HEK293 (cell line): ENCODE measurements around the gene OSTM1.

ENCODE experiments used
- GFI1B ChIP-seq: fragments of 450-650 bp; formaldehyde crosslinking; IDR thresholded peaks from 2 replicates; pipeline ENCODE4 v1.5.1; 2016; ENCODE audit warnings: missing biosample characterization, missing genetic modification characterization
- GLIS1 ChIP-seq: fragments of 450-650 bp; formaldehyde crosslinking; IDR thresholded peaks from 2 replicates; pipeline ENCODE4 v1.5.1; 2016; ENCODE audit warnings: missing biosample characterization, missing genetic modification characterization
- GLIS2 ChIP-seq: fragments of 450-650 bp; formaldehyde crosslinking; IDR thresholded peaks from 2 replicates; pipeline ENCODE4 v1.5.1; 2016; ENCODE audit warnings: missing biosample characterization, missing genetic modification characterization
- HOXC10 ChIP-seq: sonication (generic); formaldehyde crosslinking; IDR thresholded peaks from 2 replicates; pipeline ENCODE4 v1.8.1; 2023; ENCODE audit warnings: mild to moderate bottlenecking, missing genetic modification reagents
- HOXD13 ChIP-seq: sonication (generic); formaldehyde crosslinking; IDR thresholded peaks from 2 replicates; pipeline ENCODE4 v1.8.0; 2022; ENCODE audit warnings: missing genetic modification reagents, borderline replicate concordance
- PATZ1 ChIP-seq: fragments of 450-650 bp; formaldehyde crosslinking; IDR thresholded peaks from 2 replicates; pipeline ENCODE4 v1.5.1; 2016; ENCODE audit warnings: missing biosample characterization, missing genetic modification characterization
- REST ChIP-seq: fragments of 450-650 bp; formaldehyde crosslinking; IDR thresholded peaks from 2 replicates; pipeline ENCODE4 v1.5.1; 2016; ENCODE audit warnings: missing biosample characterization, missing genetic modification characterization
- SETDB1 ChIP-seq: IDR thresholded peaks from one replicate; pipeline ENCODE4 v1.6.1; 2017; ENCODE audit warnings: mild to moderate bottlenecking, low read length, moderate library complexity, mixed read lengths; ENCODE audit not compliant: insufficient read length
- ZBTB48 ChIP-seq: fragments of 450-650 bp; formaldehyde crosslinking; IDR thresholded peaks from 2 replicates; pipeline ENCODE4 v1.5.1; 2016; ENCODE audit warnings: missing biosample characterization, missing genetic modification characterization
- ZBTB6 ChIP-seq: fragments of 450-650 bp; formaldehyde crosslinking; IDR thresholded peaks from 2 replicates; pipeline ENCODE4 v1.5.1; 2017; ENCODE audit warnings: missing biosample characterization, missing genetic modification characterization
- ZFHX2 ChIP-seq: fragments of 450-650 bp; formaldehyde crosslinking; conservative IDR thresholded peaks from 2 replicates; pipeline ENCODE4 v1.5.1; 2016; ENCODE audit warnings: missing biosample characterization, missing genetic modification characterization
- ZNF175 ChIP-seq: fragments of 450-650 bp; formaldehyde crosslinking; IDR thresholded peaks from 2 replicates; pipeline ENCODE4 v1.5.1; 2016; ENCODE audit warnings: missing biosample characterization, missing genetic modification characterization
- ZNF202 ChIP-seq: fragments of 450-650 bp; formaldehyde crosslinking; IDR thresholded peaks from 2 replicates; pipeline ENCODE4 v1.5.1; 2016; ENCODE audit warnings: missing biosample characterization, missing genetic modification characterization, borderline replicate concordance
- ZNF324 ChIP-seq: fragments of 450-650 bp; formaldehyde crosslinking; IDR thresholded peaks from 2 replicates; pipeline ENCODE4 v1.5.1; 2016; ENCODE audit warnings: missing biosample characterization, missing genetic modification characterization
- ZNF335 ChIP-seq: fragments of 450-650 bp; formaldehyde crosslinking; conservative IDR thresholded peaks from 2 replicates; pipeline ENCODE4 v1.5.1; 2016; ENCODE audit warnings: missing biosample characterization, missing genetic modification characterization
- ZNF513 ChIP-seq: fragments of 450-650 bp; IDR thresholded peaks from 2 replicates; pipeline ENCODE4 v1.5.1; 2018; ENCODE audit warnings: missing biosample characterization, missing genetic modification characterization
- ZNF529 ChIP-seq: fragments of 450-650 bp; formaldehyde crosslinking; IDR thresholded peaks from 2 replicates; pipeline ENCODE4 v1.5.1; 2017; ENCODE audit warnings: missing genetic modification characterization, missing biosample characterization; ENCODE audit not compliant: insufficient replicate concordance
- ZNF549 ChIP-seq: fragments of 450-650 bp; IDR thresholded peaks from 2 replicates; pipeline ENCODE4 v1.5.1; 2018; ENCODE audit warnings: missing biosample characterization, missing genetic modification characterization, mild to moderate bottlenecking, inconsistent platforms, moderate library complexity
- ZNF626 ChIP-seq: fragments of 450-650 bp; sonication (Bioruptor Pico); formaldehyde crosslinking; IDR thresholded peaks from 2 replicates; pipeline ENCODE4 v1.5.1; 2018; ENCODE audit warnings: missing biosample characterization, missing genetic modification characterization, inconsistent platforms
- ZNF629 ChIP-seq: fragments of 450-650 bp; formaldehyde crosslinking; IDR thresholded peaks from 2 replicates; pipeline ENCODE4 v1.5.1; 2017; ENCODE audit warnings: missing biosample characterization, missing genetic modification characterization
- ZNF776 ChIP-seq: fragments of 450-650 bp; formaldehyde crosslinking; IDR thresholded peaks from 2 replicates; pipeline ENCODE4 v1.5.0; 2017; ENCODE audit warnings: missing biosample characterization, missing genetic modification characterization, borderline replicate concordance
- ZNF777 ChIP-seq: fragments of 450-650 bp; formaldehyde crosslinking; IDR thresholded peaks from 2 replicates; pipeline ENCODE4 v1.5.1; 2017; ENCODE audit warnings: missing biosample characterization, missing genetic modification characterization, borderline replicate concordance
- ZNF791 ChIP-seq: fragments of 450-650 bp; formaldehyde crosslinking; IDR thresholded peaks from 2 replicates; pipeline ENCODE4 v1.5.1; 2016; ENCODE audit warnings: missing biosample characterization, missing genetic modification characterization
- ZNF843 ChIP-seq: fragments of 450-650 bp; formaldehyde crosslinking; IDR thresholded peaks from 2 replicates; pipeline ENCODE4 v1.5.1; 2016; ENCODE audit warnings: missing biosample characterization, missing genetic modification characterization
- TF ChIP-seq, protein P1 (sequence below): fragments of 450-650 bp; formaldehyde crosslinking; IDR thresholded peaks from 2 replicates; pipeline ENCODE4 v1.5.1; 2017; ENCODE audit warnings: missing biosample characterization, missing genetic modification characterization
- TF ChIP-seq, protein P2 (sequence below): fragments of 450-650 bp; formaldehyde crosslinking; IDR thresholded peaks from 2 replicates; pipeline ENCODE4 v1.5.1; 2016; ENCODE audit warnings: missing biosample characterization, missing genetic modification characterization
- TF ChIP-seq, protein P3 (sequence below): fragments of 450-650 bp; formaldehyde crosslinking; IDR thresholded peaks from 2 replicates; pipeline ENCODE4; 2016; ENCODE audit warnings: missing biosample characterization, missing genetic modification characterization

Gene OSTM1

GRCh38 chr6:108074359-108075144, at the start of gene OSTM1 (continued):
- no peak for TF ChIP-seq ZNF513 (tag by site-specific recombination)
- TF ChIP-seq HOXC10 = peak; percentile 92; the same call in 1 of the 2 replicates
- TF ChIP-seq, protein P1, sequence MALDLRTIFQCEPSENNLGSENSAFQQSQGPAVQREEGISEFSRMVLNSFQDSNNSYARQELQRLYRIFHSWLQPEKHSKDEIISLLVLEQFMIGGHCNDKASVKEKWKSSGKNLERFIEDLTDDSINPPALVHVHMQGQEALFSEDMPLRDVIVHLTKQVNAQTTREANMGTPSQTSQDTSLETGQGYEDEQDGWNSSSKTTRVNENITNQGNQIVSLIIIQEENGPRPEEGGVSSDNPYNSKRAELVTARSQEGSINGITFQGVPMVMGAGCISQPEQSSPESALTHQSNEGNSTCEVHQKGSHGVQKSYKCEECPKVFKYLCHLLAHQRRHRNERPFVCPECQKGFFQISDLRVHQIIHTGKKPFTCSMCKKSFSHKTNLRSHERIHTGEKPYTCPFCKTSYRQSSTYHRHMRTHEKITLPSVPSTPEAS = no peak
- TF ChIP-seq SETDB1 = no peak
- TF ChIP-seq ZNF175 (tag by site-specific recombination) = no peak
- peak; percentile 94 for TF ChIP-seq GLIS2 (tag by site-specific recombination)
- TF ChIP-seq REST (tag by site-specific recombination) = peak; percentile 91
- TF ChIP-seq ZNF791 (tag by site-specific recombination) = no peak; the same call in 1 of the 2 replicates
- no peak for TF ChIP-seq ZNF529 (tag by site-specific recombination)
- no peak for TF ChIP-seq GFI1B (tag by site-specific recombination)
- peak; percentile 65 for TF ChIP-seq ZFHX2 (tag by site-specific recombination)
- TF ChIP-seq ZNF626 (tag by site-specific recombination) = no peak
- no peak for TF ChIP-seq ZNF324 (tag by site-specific recombination)
- TF ChIP-seq ZNF335 (tag by site-specific recombination) = peak; percentile 79
- no peak for TF ChIP-seq ZNF549 (tag by site-specific recombination)
- TF ChIP-seq ZBTB6 = peak; percentile 99
- TF ChIP-seq GLIS1 = 0 out of 2 replicates have a peak, but pooled peaks have one; percentile 48
- TF ChIP-seq, protein P2, sequence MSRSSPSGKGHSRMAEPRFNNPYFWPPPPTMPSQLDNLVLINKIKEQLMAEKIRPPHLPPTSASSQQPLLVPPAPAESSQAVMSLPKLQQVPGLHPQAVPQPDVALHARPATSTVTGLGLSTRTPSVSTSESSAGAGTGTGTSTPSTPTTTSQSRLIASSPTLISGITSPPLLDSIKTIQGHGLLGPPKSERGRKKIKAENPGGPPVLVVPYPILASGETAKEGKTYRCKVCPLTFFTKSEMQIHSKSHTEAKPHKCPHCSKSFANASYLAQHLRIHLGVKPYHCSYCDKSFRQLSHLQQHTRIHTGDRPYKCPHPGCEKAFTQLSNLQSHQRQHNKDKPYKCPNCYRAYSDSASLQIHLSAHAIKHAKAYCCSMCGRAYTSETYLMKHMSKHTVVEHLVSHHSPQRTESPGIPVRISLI (tag by site-specific recombination) = no peak
- 0 out of 2 replicates have a peak, but pooled peaks have one; percentile 26 for TF ChIP-seq HOXD13
- TF ChIP-seq ZNF776 (tag by site-specific recombination) = no peak
- no peak; the same call in 1 of the 2 replicates for TF ChIP-seq ZBTB48 (tag by site-specific recombination)
- peak; percentile 26; the same call in 1 of the 2 replicates for TF ChIP-seq PATZ1
- TF ChIP-seq, protein P3, sequence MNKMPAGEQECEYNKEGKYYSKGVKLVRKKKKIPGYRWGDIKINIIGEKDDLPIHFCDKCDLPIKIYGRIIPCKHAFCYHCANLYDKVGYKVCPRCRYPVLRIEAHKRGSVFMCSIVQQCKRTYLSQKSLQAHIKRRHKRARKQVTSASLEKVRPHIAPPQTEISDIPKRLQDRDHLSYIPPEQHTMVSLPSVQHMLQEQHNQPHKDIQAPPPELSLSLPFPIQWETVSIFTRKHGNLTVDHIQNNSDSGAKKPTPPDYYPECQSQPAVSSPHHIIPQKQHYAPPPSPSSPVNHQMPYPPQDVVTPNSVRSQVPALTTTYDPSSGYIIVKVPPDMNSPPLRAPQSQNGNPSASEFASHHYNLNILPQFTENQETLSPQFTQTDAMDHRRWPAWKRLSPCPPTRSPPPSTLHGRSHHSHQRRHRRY (tag by site-specific recombination) = no peak
- peak; percentile 54; the same call in 1 of the 2 replicates for TF ChIP-seq ZNF777 (tag by site-specific recombination)
- TF ChIP-seq ZNF202 (tag by site-specific recombination) = no peak
- 0 out of 2 replicates have a peak, but pooled peaks have one; percentile 47 for TF ChIP-seq ZNF629 (tag by site-specific recombination)
- TF ChIP-seq ZNF843 (tag by site-specific recombination) = no peak
